Gastrocnemius medialis (tissue), 4 donors: Measurements from ENCODE around the gene PXMP4.

Experiments
- POLR2A ChIP-seq, 2 donors: fragments of 450-650 bp; IDR thresholded peaks; one replicate each; pipeline ENCODE4 v1.6.1; 2017; ENCODE audit warnings: antibody characterized with exemption in 2 of 2, mild to moderate bottlenecking in 2 of 2, moderate library complexity in 2 of 2
- TF ChIP-seq, protein P1 (sequence below), 5 experiments: fragments of 450-650 bp in 3 of 5; fragments of 200-600 bp in 2 of 5; sonication (generic) in 2 of 5; IDR thresholded peaks in 4 of 5; conservative IDR thresholded peaks in 1 of 5; 1 replicate in 4 of 5; 2 replicates in 1 of 5; pipeline ENCODE4 v1.5.1; 2016 to 2019; ENCODE audit warnings: antibody characterized with exemption in 5 of 5, mild to moderate bottlenecking in 3 of 5, moderate library complexity in 3 of 5

DNA sequence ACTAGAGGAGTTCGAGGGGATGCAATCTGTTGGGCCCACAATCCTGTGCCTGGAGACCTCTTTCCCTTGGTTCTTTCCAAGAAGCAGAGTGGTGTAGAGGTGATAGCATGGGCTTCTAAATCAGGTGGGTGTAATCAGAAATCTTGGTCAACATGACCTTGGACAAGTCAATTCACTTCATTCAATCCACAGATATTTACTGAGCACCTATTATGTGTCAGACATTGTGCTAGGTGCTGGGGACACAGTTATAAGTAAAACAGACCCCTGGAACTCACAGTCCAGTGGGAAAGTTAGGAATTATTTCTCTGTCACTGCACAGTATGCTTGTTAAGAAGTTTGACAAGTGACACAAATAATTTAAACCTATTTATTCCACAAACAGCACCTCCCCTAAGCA lies 30.6 kb downstream of the PXMP4 start:
- TF ChIP-seq, protein P1, sequence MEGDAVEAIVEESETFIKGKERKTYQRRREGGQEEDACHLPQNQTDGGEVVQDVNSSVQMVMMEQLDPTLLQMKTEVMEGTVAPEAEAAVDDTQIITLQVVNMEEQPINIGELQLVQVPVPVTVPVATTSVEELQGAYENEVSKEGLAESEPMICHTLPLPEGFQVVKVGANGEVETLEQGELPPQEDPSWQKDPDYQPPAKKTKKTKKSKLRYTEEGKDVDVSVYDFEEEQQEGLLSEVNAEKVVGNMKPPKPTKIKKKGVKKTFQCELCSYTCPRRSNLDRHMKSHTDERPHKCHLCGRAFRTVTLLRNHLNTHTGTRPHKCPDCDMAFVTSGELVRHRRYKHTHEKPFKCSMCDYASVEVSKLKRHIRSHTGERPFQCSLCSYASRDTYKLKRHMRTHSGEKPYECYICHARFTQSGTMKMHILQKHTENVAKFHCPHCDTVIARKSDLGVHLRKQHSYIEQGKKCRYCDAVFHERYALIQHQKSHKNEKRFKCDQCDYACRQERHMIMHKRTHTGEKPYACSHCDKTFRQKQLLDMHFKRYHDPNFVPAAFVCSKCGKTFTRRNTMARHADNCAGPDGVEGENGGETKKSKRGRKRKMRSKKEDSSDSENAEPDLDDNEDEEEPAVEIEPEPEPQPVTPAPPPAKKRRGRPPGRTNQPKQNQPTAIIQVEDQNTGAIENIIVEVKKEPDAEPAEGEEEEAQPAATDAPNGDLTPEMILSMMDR (IDR thresholded peaks at IDR 0.05 in 4 of 5, conservative IDR thresholded peaks at IDR 0.05 in 1 of 5) = no peak
- no peak for TF ChIP-seq POLR2A (IDR thresholded peaks at IDR 0.05)
